Measurements from ENCODE around the gene FRS3. TPM values are rescaled to one million over a fixed set of nuclear protein-coding genes. Genes with fewer than 3 reads are reported as not detected.
A peak's percentile ranks its signal among the peaks of the same experiment; 100 is the strongest.

FRS3 gene
- polyA plus RNA-seq, 5 donors, result 6.3 to 12.3 (median 9.2) TPM

DNA sequence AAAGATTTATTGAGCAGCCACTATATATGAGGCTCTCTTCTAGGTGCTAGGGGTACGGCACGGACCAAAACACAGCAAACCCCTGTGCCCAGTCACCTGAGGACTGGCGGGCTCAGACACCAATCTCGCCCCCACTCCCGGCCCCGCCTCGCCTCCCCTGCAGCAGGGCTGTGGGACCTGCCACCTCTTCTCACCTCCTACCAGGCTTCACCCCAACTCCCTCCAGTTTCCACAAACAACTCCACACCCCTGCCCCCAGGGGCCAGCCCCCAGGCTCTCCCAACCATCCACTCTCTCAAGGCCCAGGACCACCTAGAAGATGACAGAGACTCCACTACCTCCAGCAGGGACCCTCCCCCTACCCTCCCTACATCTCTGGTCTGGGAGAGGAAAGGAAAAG lies 50.7 kb downstream of the FRS3 start:
- DNase-seq, result no peak

DNA sequence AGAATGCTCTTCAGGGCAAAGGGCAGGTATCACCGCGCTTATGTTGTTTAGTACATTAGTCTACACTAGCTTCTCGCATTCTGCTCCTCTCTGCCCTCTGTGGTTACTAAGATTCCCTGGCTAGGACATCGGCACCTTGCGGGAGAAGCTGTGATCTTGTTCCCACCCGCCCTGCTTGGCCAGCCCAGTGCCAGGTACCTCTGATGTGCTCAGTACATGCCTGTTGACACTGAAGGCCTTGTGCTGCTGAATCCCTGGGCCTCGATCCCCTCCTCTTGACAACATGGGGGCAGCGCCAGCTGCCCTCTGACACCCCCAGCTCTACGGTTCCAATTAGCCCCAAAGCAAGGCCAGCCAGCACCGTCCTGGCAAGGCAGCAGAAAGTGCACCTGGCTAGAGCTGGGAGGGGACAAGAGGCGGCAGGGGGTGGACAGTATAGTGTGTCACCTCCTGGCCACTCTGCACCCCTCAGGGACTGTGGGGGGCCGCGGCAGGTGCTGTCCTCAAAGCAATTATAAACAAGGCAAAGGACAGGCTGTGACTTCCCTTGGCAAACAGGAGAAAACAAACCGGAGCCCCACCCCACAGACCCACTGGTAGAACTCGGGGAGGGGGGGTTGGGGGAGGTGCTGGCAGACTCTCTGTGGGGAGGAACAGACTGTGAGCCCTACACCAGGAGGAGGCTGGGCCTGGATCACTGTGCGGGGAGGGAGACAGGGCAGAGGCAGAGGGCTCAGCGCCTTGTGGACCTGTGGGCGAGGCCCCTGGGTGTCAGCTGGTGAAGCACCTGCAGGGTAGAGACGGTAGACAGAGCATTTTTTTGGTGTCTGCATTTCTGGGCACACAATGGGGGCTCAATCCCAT lies 51.4 kb downstream of the FRS3 start:
- DNase-seq, result no peak

DNA sequence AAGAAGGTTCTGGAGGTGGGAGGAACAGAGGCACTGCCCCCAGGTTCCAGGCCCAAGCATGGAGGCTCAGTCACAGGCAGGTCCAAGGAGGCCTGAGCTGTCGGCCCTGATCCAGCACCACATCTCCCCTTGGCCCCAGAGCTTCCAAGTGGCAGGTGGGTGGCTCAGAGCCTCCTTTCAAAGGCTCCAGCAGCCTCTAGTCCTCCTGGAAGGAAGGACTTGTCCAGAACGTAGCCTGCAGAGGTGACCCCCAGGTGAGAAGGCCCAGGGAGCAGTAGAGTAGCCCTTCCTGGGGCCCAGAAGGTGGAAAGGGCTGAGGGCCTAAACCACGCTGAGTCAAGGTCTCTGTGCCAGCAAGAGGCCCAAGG lies 52.0 kb downstream of the FRS3 start:
- DNase-seq, result no peak

- DNase-seq, result no peak
These were observed 52.8 kb downstream of the FRS3 start for GRCh38 chr6:41726876-41727275.

DNA sequence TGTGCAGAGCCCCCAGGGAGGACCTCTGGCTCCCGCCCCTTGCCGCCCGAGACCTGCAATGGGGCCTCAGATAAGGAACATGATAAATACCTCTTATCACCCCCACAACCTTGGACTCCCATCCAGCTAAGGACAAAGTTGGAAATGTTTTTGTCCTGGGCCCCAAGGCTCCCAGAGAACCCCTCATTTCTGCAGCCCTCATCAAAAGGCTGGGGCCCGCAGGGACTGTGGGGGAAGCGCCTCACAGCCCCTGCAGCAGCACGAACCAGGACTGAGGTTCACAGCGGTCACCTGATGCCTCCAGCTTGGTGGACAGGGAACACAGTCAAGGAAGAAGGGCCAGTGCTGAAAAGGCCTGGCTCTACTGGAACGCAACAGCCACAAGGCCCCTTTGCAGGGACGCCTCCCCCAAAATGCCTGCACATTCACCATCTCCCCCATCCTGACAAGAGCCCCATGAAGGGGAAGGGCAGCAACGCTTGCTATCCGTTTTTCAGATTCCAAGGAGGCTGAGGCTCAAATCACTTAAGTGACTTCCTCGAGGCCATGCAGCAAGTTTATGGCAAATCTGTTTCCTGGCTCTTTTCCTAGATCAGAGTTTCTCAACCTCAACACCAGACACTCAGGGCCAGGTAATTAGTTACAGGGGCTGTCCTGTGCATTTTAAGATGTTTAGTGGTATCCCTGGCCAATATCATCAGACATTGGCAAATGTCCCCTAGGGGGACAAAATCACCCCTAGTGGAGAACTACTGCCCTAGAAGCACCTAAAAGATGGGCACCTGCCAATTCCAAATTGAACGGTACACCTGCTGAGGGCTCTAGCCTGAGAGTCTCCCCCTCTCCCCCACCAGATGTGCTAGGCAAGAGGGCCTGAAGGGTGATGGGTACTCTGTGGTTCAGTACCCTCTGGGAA lies 54.9 kb downstream of the FRS3 start:
- no peak for DNase-seq

DNA sequence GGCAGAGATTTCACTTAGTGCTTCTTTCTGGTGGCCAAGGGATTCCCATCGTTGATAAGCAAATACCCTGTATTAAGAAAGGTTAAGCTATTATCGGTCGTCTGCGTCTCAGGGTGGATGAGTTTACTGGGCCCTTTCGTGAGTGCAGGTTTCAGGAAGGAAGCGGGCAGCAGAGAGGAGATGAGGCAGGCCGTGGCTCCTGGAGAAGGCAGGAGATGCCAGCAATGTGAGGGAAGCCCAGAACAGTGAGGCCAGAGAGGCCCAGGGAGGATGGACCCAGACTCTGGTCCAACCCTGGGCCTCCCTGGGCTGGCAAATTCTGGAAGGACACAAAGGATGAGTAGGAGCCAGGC lies 55.5 kb downstream of the FRS3 start:
- DNase-seq, result no peak

GRCh38 chr6:41723530-41724227 lies 56.0 kb downstream of the FRS3 start:
- DNase-seq, result peak; percentile 52 to 54

DNA sequence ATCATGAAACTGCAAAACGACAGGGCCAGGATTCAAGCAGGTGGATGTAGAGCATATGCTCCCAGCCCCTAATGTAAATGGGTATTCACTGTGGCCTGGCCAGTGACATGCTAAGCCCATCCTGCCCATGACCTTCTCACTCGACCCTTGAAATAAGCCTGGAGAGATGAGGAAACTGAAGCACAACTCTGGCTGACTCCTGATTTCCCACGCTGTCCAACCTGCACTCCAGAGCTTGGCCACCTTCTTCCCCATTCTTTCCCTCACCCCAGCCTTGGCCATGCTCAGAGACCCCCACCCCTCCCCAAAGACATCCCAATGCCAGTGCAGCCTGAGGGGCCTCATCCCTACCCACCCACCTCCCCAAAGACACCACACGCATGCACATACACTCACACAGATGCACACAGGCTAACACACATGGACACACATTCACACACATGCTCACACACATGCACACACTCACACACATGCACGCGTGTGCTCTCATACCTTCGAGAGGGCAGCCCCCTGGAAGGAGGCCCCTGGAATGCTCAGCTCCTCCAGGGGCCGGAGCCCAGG lies 56.7 kb downstream of the FRS3 start:
- no peak for DNase-seq

DNA sequence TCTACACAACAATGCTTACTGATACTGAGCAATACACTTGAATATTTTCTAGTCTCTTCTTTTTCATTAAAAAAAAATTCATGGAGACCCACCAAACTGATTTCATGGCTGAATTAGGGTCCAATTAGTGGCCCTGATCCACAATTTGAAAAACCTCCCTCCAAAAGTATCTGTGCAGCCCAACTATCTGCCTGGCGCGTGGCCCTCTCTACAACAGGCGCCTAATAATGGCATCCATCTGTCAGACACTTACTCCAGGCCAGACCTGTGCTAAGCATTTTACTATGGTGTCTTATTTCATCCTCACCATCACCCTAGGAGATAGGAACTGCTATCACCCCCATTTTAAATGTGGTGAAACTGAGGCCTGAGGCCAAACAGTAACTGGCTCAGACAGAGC lies 58.3 kb downstream of the FRS3 start:
- DNase-seq, result no peak

- no peak for DNase-seq
These were observed 58.9 kb downstream of the FRS3 start for GRCh38 chr6:41720783-41721182.

GRCh38 chr6:41720262-41720620 lies 59.5 kb downstream of the FRS3 start:
- DNase-seq, result no peak

Other genes with a start within 250 kb of the FRS3 start
- gene FOXP4, start 233.5 kb downstream of the FRS3 start, polyA plus RNA-seq (ENCODE audit: insufficient read depth in 1 of 5, insufficient read length in 5 of 5, low replicate concordance in 1 of 5), result 10 to 100 TPM; 43.0 to 89.6 (median 61.9) TPM
- 100 to 1,000 TPM in 4 of 5 donors, 10 to 100 TPM in 1; 88.2 to 185 (median 121) TPM for gene MDFI, start 141.4 kb downstream of the FRS3 start, polyA plus RNA-seq (ENCODE audit: insufficient read depth in 1 of 5, insufficient read length in 5 of 5, low replicate concordance in 1 of 5)
- gene TFEB, start 44.3 kb downstream of the FRS3 start, polyA plus RNA-seq (ENCODE audit: insufficient read depth in 1 of 5, insufficient read length in 5 of 5, low replicate concordance in 1 of 5), result 10 to 100 TPM in 2 of 5 donors, 1 to 10 TPM in 3; 5.7 to 14.8 (median 9.2) TPM
- 10 to 100 TPM in 1 of 5 donors, 1 to 10 TPM in 4; 5.4 to 10.5 (median 6.6) TPM for gene PGC, start 32.5 kb downstream of the FRS3 start, polyA plus RNA-seq (ENCODE audit: insufficient read depth in 1 of 5, insufficient read length in 5 of 5, low replicate concordance in 1 of 5)
- 10 to 100 TPM in 3 of 5 donors, 1 to 10 TPM in 2; 6.1 to 20.5 (median 11.2) TPM for gene PRICKLE4, start 882 bp upstream of the FRS3 start, polyA plus RNA-seq (ENCODE audit: insufficient read depth in 1 of 5, insufficient read length in 5 of 5, low replicate concordance in 1 of 5)
- gene TOMM6, start 7.8 kb upstream of the FRS3 start, polyA plus RNA-seq (ENCODE audit: insufficient read depth in 1 of 5, insufficient read length in 5 of 5, low replicate concordance in 1 of 5), result 100 to 1,000 TPM; 191 to 229 (median 205) TPM
- gene USP49, start 115.5 kb upstream of the FRS3 start, polyA plus RNA-seq (ENCODE audit: insufficient read depth in 1 of 5, insufficient read length in 5 of 5, low replicate concordance in 1 of 5), result 10 to 100 TPM in 4 of 5 donors, 1 to 10 TPM in 1; 8.9 to 15.4 (median 15.0) TPM
- gene MED20, start 141.2 kb upstream of the FRS3 start, polyA plus RNA-seq (ENCODE audit: insufficient read depth in 1 of 5, insufficient read length in 5 of 5, low replicate concordance in 1 of 5), result 10 to 100 TPM; 24.7 to 34.9 (median 30.2) TPM
- 10 to 100 TPM; 20.7 to 27.6 (median 23.5) TPM for gene BYSL, start 141.6 kb upstream of the FRS3 start, polyA plus RNA-seq (ENCODE audit: insufficient read depth in 1 of 5, insufficient read length in 5 of 5, low replicate concordance in 1 of 5)
- gene CCND3, start 161.9 kb upstream of the FRS3 start, polyA plus RNA-seq (ENCODE audit: insufficient read depth in 1 of 5, insufficient read length in 5 of 5, low replicate concordance in 1 of 5), result 10 to 100 TPM; 34.3 to 57.6 (median 41.0) TPM

Measured in right lung (tissue), 5 donors.